Articular chondrocyte of knee joint (primary cell): ENCODE results near the gene NCK1. TPM values are rescaled to one million over a fixed set of nuclear protein-coding genes. Genes with fewer than 3 reads are reported as not detected.

Source experiments
- total RNA-seq: library from RNA; depleted of rRNA; stranded (reverse); fragments of >200 nt; gene quantifications from 2 replicates; pipeline ENCODE4 v1.2.3, GENCODE V29; 2012

Gene NCK1
- total RNA-seq = 63.1 and 69.4 TPM in 2 replicates

GRCh38 chr3:136861890-136862616, at the start of gene NCK1:
NCK1 (plus strand) TSS chr3:136862208; CDS start chr3:136928002, 65,794 bp downstream.

GRCh38 chr3:136818769-136819391, 43.1 kb upstream of the NCK1 start, which contains the start of gene SLC35G2:
SLC35G2 (plus strand) TSS chr3:136819126; CDS start chr3:136854461, 35,335 bp downstream.

GRCh38 chr3:136957751-136958288, 95.8 kb downstream of the NCK1 start, which contains the start of gene IL20RB:
IL20RB (plus strand) TSS chr3:136957983; CDS start chr3:136958114, 131 bp downstream.

Other genes starting within 250 kb of the NCK1 start
- gene STAG1, start 109.8 kb upstream of the NCK1 start, total RNA-seq = 82.8 and 83.4 TPM in 2 replicates
- 15.3 and 16.3 TPM in 2 replicates for gene SLC35G2, start 43.1 kb upstream of the NCK1 start, total RNA-seq
- gene IL20RB, start 95.8 kb downstream of the NCK1 start, total RNA-seq = 0.65 and 0.91 TPM in 2 replicates